IPS-15b (cell line): Measurements from ENCODE around the gene SCN1B.
"Not testable (repeated sequence)": the region's sequence is repeated elsewhere in the genome, so short reads cannot be mapped to it uniquely, and the experiment has no call there.

ENCODE experiments used
- H3K27me3 ChIP-seq: one replicate; pipeline ENCODE4 v1.6.1; 2013; ENCODE audit warnings: low read length; ENCODE audit not compliant: control insufficient read depth, insufficient read depth
- H3K36me3 ChIP-seq: one replicate; pipeline ENCODE4 v1.6.1; 2013; ENCODE audit warnings: low read length; ENCODE audit not compliant: control insufficient read depth, insufficient read depth
- H3K4me1 ChIP-seq: one replicate; pipeline ENCODE4 v1.6.1; 2013; ENCODE audit warnings: mild to moderate bottlenecking, low read length; ENCODE audit not compliant: control insufficient read depth, insufficient read depth
- H3K4me3 ChIP-seq: one replicate; pipeline ENCODE4 v1.5.1; 2013; ENCODE audit warnings: low read depth, low read length
- H3K9ac ChIP-seq: one replicate; pipeline ENCODE4 v1.6.1; 2013; ENCODE audit warnings: low read depth, mild to moderate bottlenecking, low read length
- H3K9me3 ChIP-seq: one replicate; pipeline ENCODE4 v1.6.1; 2013; ENCODE audit warnings: mild to moderate bottlenecking, low read length; ENCODE audit not compliant: control insufficient read depth, insufficient read depth

Gene SCN1B

GRCh38 chr19:35013820-35014754, 16.2 kb upstream of the SCN1B start:
- H3K36me3 ChIP-seq, result peaks cover 89% of the 10 kb centered on the region
- H3K4me3 ChIP-seq, result no peak overlapping the region
- H3K4me1 ChIP-seq, result no peaks in the 10 kb centered on the region
- H3K27me3 ChIP-seq, result no peaks in the 10 kb centered on the region
- H3K9me3 ChIP-seq, result no peaks in the 10 kb centered on the region
- no peak overlapping the region for H3K9ac ChIP-seq

GRCh38 chr19:35014774-35015173, 15.5 kb upstream of the SCN1B start:
- H3K4me3 ChIP-seq, H3K4me1 ChIP-seq, H3K9ac ChIP-seq, H3K9me3 ChIP-seq, H3K27me3 ChIP-seq: not testable (repeated sequence)
- peaks cover 89% of the 10 kb centered on the region for H3K36me3 ChIP-seq

GRCh38 chr19:35015270-35015953, 14.9 kb upstream of the SCN1B start:
- Histone ChIP-seq H3K36me3 (peaks cover 89% of the 10 kb centered on the region), H3K4me1 (no peaks in the 10 kb centered on the region)

DNA sequence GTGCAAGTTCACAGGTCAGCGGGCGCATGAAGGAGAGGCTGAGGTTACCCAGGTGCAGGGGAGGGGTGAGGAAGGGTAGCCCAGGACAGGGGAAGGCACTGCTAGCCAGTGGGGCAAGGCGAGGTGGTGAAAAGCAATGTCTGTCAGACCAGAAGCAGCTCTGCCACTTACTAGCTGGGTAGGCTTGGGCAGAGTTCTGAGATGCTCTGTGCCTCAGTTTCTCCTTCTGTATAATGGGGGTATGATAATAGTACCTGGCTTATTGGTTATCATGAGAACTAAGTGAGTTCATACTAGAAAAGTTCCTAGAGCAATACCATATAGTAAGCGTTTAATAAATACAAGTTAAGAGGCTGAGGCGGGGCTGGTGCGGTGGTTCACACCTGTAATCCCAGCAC, 14.3 kb upstream of the SCN1B start:
- H3K4me3 ChIP-seq, result no peak overlapping the region
- H3K9me3 ChIP-seq, result no peaks in the 10 kb centered on the region
- H3K4me1 ChIP-seq, result no peaks in the 10 kb centered on the region
- H3K9ac ChIP-seq, result no peak overlapping the region
- H3K36me3 ChIP-seq, result peaks cover 91% of the 10 kb centered on the region
- H3K27me3 ChIP-seq, result no peaks in the 10 kb centered on the region

More at GRCh38 chr19:35015270-35015953, 14.9 kb upstream of the SCN1B start:
- H3K9me3 ChIP-seq, result no peaks in the 10 kb centered on the region
- H3K9ac ChIP-seq, result no peak overlapping the region
- H3K27me3 ChIP-seq, result no peaks in the 10 kb centered on the region
- no peak overlapping the region for H3K4me3 ChIP-seq

GRCh38 chr19:35017507-35017906, 12.8 kb upstream of the SCN1B start:
- no peaks in the 10 kb centered on the region for H3K4me1 ChIP-seq
- H3K4me3 ChIP-seq, result no peak overlapping the region
- no peaks in the 10 kb centered on the region for H3K27me3 ChIP-seq
- peaks cover 91% of the 10 kb centered on the region for H3K36me3 ChIP-seq
- no peak overlapping the region for H3K9ac ChIP-seq
- H3K9me3 ChIP-seq, result no peaks in the 10 kb centered on the region

DNA sequence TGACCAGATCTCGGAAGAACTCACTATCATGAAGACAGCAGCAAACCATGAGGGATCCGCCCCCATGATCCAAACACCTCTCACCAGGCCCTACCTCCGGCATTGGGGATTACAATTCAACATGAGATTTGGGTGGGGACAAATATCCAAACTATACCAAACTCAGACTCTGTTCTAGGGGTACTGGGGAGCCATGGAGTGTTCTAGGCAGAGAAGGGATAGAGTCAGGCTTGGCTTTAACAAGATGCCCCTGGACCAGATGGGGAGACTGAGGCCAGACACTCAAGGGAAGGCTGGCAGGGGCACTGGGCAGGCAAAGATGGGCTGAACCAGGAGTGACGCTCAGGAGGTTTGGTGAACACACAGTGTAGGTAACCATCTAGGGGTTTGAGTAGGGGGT, 11.9 kb upstream of the SCN1B start:
- H3K27me3 ChIP-seq, result no peaks in the 10 kb centered on the region
- peaks cover 92% of the 10 kb centered on the region for H3K36me3 ChIP-seq
- H3K4me1 ChIP-seq, result no peaks in the 10 kb centered on the region

GRCh38 chr19:35019144-35019543, 11.1 kb upstream of the SCN1B start:
- Histone ChIP-seq H3K36me3 (peaks cover 92% of the 10 kb centered on the region), H3K4me3 (no peak overlapping the region), H3K9ac (no peak overlapping the region), H3K27me3 (no peaks in the 10 kb centered on the region), H3K9me3 (no peaks in the 10 kb centered on the region), H3K4me1 (no peaks in the 10 kb centered on the region)

More for the DNA sequence above, 11.9 kb upstream of the SCN1B start:
- H3K9ac ChIP-seq, result no peak overlapping the region
- no peak overlapping the region for H3K4me3 ChIP-seq
- H3K9me3 ChIP-seq, result no peaks in the 10 kb centered on the region

DNA sequence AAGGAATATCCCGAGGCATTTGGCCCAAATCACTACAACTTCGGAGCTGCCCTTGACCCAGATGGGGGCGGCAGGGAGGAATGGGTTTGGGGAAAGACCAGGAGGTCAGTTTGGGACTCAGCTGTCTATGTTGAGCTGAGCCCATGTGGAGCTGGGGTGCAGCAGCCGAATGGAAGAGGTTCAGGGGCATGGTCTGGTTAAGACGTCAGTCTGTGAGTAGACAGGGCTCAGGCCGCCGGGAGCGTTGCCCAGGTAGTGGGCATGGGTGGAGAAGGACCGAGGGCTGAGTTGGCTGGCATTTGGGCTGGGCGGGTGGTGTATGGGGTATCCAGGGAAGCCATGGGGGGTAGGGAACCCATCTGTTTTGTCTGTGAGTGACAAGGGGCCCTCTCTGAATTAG, 9.3 kb upstream of the SCN1B start:
- H3K36me3 ChIP-seq, result peaks cover 93% of the 10 kb centered on the region
- no peak overlapping the region for H3K9ac ChIP-seq
- H3K9me3 ChIP-seq, result no peaks in the 10 kb centered on the region
- H3K27me3 ChIP-seq, result no peaks in the 10 kb centered on the region
- no peak overlapping the region for H3K4me3 ChIP-seq
- H3K4me1 ChIP-seq, result no peaks in the 10 kb centered on the region

- no peaks in the 10 kb centered on the region for H3K9me3 ChIP-seq
- peaks cover 95% of the 10 kb centered on the region for H3K36me3 ChIP-seq
- no peak overlapping the region for H3K4me3 ChIP-seq
- no peaks in the 10 kb centered on the region for H3K27me3 ChIP-seq
- no peak overlapping the region for H3K9ac ChIP-seq
- no peaks in the 10 kb centered on the region for H3K4me1 ChIP-seq
These were observed 8.7 kb upstream of the SCN1B start for GRCh38 chr19:35021596-35021995.

GRCh38 chr19:35022460-35022859, 7.8 kb upstream of the SCN1B start:
- Histone ChIP-seq H3K27me3 (no peaks in the 10 kb centered on the region), H3K4me1 (no peaks in the 10 kb centered on the region), H3K36me3 (peaks cover 88% of the 10 kb centered on the region), H3K4me3 (no peak overlapping the region), H3K9ac (no peak overlapping the region), H3K9me3 (no peaks in the 10 kb centered on the region)

GRCh38 chr19:35023428-35023827, 6.8 kb upstream of the SCN1B start:
- Histone ChIP-seq H3K4me1 (no peaks in the 10 kb centered on the region), H3K4me3 (no peak overlapping the region), H3K9me3 (no peaks in the 10 kb centered on the region), H3K36me3 (peaks cover 86% of the 10 kb centered on the region), H3K27me3 (no peaks in the 10 kb centered on the region), H3K9ac (no peak overlapping the region)

GRCh38 chr19:35024095-35024494, 6.2 kb upstream of the SCN1B start:
- no peak overlapping the region for H3K9ac ChIP-seq
- no peak overlapping the region for H3K4me3 ChIP-seq
- H3K36me3 ChIP-seq, result peaks cover 79% of the 10 kb centered on the region
- no peaks in the 10 kb centered on the region for H3K9me3 ChIP-seq
- H3K27me3 ChIP-seq, result no peaks in the 10 kb centered on the region
- no peaks in the 10 kb centered on the region for H3K4me1 ChIP-seq
